ENCODE measurements around the gene POLA1.
"Not testable (repeated sequence)": the region's sequence is repeated elsewhere in the genome, so short reads cannot be mapped to it uniquely, and the experiment has no call there.

GRCh38 chrX:24819807-24820206, 126.1 kb downstream of the POLA1 start:
- TF ChIP-seq CTCF, EP300 (IDR thresholded peaks at IDR 0.05): not testable (repeated sequence)
